ENCODE results near the gene RASSF6.
"Not testable (repeated sequence)": the region's sequence is repeated elsewhere in the genome, so short reads cannot be mapped to it uniquely, and the experiment has no call there.

The RASSF6 gene

GRCh38 chr4:73613130-73613529 is 7.1 kb downstream of the RASSF6 start:
- DNase-seq (ENCODE audit: low read depth, low spot score) = no peak

GRCh38 chr4:73612032-73612431 is 8.2 kb downstream of the RASSF6 start:
- DNase-seq (ENCODE audit: low read depth, low spot score) = no peak

GRCh38 chr4:73609706-73610105 is 10.5 kb downstream of the RASSF6 start:
- peak; percentile 75 for DNase-seq (ENCODE audit: low read depth, low spot score)

GRCh38 chr4:73608689-73609594 is 11.3 kb downstream of the RASSF6 start:
- peak; percentile 30 for DNase-seq (ENCODE audit: low read depth, low spot score)

GRCh38 chr4:73607375-73608033 is 12.7 kb downstream of the RASSF6 start:
- DNase-seq (ENCODE audit: low read depth, low spot score) = no peak

- no peak for DNase-seq (ENCODE audit: low read depth, low spot score)
Measured at GRCh38 chr4:73606465-73606974, 13.7 kb downstream of the RASSF6 start.

GRCh38 chr4:73603854-73604584 is 16.2 kb downstream of the RASSF6 start:
- DNase-seq (ENCODE audit: low read depth, low spot score) = peak; percentile 52

- DNase-seq (ENCODE audit: low read depth, low spot score) = peak; percentile 52
Measured at GRCh38 chr4:73603271-73603710, 16.9 kb downstream of the RASSF6 start.

- no peak for DNase-seq (ENCODE audit: low read depth, low spot score)
Measured at GRCh38 chr4:73600954-73601353, 19.3 kb downstream of the RASSF6 start.

- no peak for DNase-seq (ENCODE audit: low read depth, low spot score)
Measured at GRCh38 chr4:73599182-73599581, 21.1 kb downstream of the RASSF6 start.

- DNase-seq (ENCODE audit: low read depth, low spot score) = no peak
Measured at GRCh38 chr4:73597594-73597993, 22.6 kb downstream of the RASSF6 start.

GRCh38 chr4:73597183-73597582 is 23.1 kb downstream of the RASSF6 start:
- not testable (repeated sequence) for DNase-seq (ENCODE audit: low read depth, low spot score)

GRCh38 chr4:73596001-73596400 is 24.2 kb downstream of the RASSF6 start:
- no peak for DNase-seq (ENCODE audit: low read depth, low spot score)

GRCh38 chr4:73593631-73594241 is 26.5 kb downstream of the RASSF6 start:
- peak; percentile 51 for DNase-seq (ENCODE audit: low read depth, low spot score)

- peak; percentile 39 for DNase-seq (ENCODE audit: low read depth, low spot score)
Measured at GRCh38 chr4:73589887-73590801, 30.1 kb downstream of the RASSF6 start.

- DNase-seq (ENCODE audit: low read depth, low spot score) = peak; percentile 54
Measured at GRCh38 chr4:73589261-73589847, 30.9 kb downstream of the RASSF6 start.

- no peak for DNase-seq (ENCODE audit: low read depth, low spot score)
Measured at GRCh38 chr4:73588613-73589012, 31.6 kb downstream of the RASSF6 start.

GRCh38 chr4:73586666-73587065 is 33.6 kb downstream of the RASSF6 start:
- DNase-seq (ENCODE audit: low read depth, low spot score) = no peak

GRCh38 chr4:73586040-73586439 is 34.2 kb downstream of the RASSF6 start:
- DNase-seq (ENCODE audit: low read depth, low spot score) = no peak

- DNase-seq (ENCODE audit: low read depth, low spot score) = no peak
Measured at GRCh38 chr4:73585345-73585744, 34.9 kb downstream of the RASSF6 start.
